HCT116 (cell line): ENCODE results near the gene INTS1.

Experiments
- CBX3 ChIP-seq: IDR thresholded peaks from 2 replicates; pipeline ENCODE4 v1.6.1; 2012; ENCODE audit warnings: low read depth
- CEBPB ChIP-seq: IDR thresholded peaks from 2 replicates; pipeline ENCODE4 v1.6.1; 2012; ENCODE audit warnings: low read depth
- EZH2 ChIP-seq: fragments of 200-600 bp; sonication (generic); IDR thresholded peaks from 2 replicates; pipeline ENCODE4 v1.6.1; 2017; ENCODE audit warnings: antibody characterized with exemption, mixed run types
- JUND ChIP-seq: IDR thresholded peaks from 2 replicates; pipeline ENCODE4 v1.6.1; 2012
- POLR2A ChIP-seq: IDR thresholded peaks from 2 replicates; pipeline ENCODE4 v1.7.0; 2011; ENCODE audit warnings: borderline replicate concordance; ENCODE audit not compliant: insufficient read depth, insufficient read length; ENCODE audit errors: extremely low read depth
- POLR2AphosphoS5 ChIP-seq: IDR thresholded peaks from 2 replicates; pipeline ENCODE4 v1.6.1; 2011; ENCODE audit warnings: mild to moderate bottlenecking, low read depth, low read length, moderate library complexity
- RAD21 ChIP-seq: IDR thresholded peaks from 2 replicates; pipeline ENCODE4 v1.6.1; 2012; ENCODE audit warnings: low read depth, mild to moderate bottlenecking
- YY1 ChIP-seq: IDR thresholded peaks from 2 replicates; pipeline ENCODE4 v1.6.1; 2011; ENCODE audit warnings: low read length, low read depth, moderate library complexity, mild to moderate bottlenecking; ENCODE audit not compliant: insufficient replicate concordance; ENCODE audit errors: extremely low read depth
- TF ChIP-seq, protein P1 (sequence below), 3 experiments: fragments of 200-600 bp in 1 of 3; sonication (generic) in 1 of 3; IDR thresholded peaks in 2 of 3; conservative IDR thresholded peaks in 1 of 3; 2 replicates each; pipeline ENCODE4 v1.5.1; 2012 to 2017; ENCODE audit warnings: low read depth in 2 of 3, low read length in 2 of 3, antibody characterized with exemption in 1 of 3, borderline replicate concordance in 1 of 3, control low read depth in 1 of 3, mild to moderate bottlenecking in 1 of 3, mixed read lengths in 1 of 3, mixed run types in 1 of 3, moderate library complexity in 1 of 3; ENCODE audit not compliant: insufficient read depth in 1 of 3
- TF ChIP-seq, protein P2 (sequence below): IDR thresholded peaks from 2 replicates; pipeline ENCODE4 v1.6.1; 2012

DNA sequence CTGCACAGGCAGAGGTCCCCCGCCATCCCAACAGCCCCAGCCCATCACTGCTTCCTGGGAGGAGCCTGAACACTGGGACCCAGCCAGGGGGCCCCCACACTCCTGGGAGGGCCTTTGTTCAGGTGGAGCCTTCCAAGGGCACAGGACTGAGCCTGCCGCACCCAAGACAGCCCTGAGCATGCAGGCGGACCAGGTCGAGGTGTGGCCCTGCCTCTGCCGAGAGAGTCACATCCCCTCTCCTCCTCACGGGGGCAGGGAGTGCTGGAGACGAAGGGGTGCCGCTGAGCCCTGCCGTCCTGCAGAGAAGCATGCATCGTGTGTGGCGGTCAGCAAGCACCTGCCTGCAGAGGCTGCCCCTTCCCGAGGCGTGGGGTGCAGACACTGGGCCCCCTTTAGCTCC, 19.0 kb upstream of the INTS1 start:
- TF ChIP-seq, protein P1, sequence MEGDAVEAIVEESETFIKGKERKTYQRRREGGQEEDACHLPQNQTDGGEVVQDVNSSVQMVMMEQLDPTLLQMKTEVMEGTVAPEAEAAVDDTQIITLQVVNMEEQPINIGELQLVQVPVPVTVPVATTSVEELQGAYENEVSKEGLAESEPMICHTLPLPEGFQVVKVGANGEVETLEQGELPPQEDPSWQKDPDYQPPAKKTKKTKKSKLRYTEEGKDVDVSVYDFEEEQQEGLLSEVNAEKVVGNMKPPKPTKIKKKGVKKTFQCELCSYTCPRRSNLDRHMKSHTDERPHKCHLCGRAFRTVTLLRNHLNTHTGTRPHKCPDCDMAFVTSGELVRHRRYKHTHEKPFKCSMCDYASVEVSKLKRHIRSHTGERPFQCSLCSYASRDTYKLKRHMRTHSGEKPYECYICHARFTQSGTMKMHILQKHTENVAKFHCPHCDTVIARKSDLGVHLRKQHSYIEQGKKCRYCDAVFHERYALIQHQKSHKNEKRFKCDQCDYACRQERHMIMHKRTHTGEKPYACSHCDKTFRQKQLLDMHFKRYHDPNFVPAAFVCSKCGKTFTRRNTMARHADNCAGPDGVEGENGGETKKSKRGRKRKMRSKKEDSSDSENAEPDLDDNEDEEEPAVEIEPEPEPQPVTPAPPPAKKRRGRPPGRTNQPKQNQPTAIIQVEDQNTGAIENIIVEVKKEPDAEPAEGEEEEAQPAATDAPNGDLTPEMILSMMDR (IDR thresholded peaks at IDR 0.05 in 2 of 3, conservative IDR thresholded peaks at IDR 0.05 in 1 of 3; ENCODE audit: borderline replicate concordance in 1 of 3, insufficient read depth in 1 of 3, low read depth in 2 of 3, low read length in 2 of 3) = no peak
- TF ChIP-seq CBX3 = no peak
- TF ChIP-seq POLR2A = no peak
- TF ChIP-seq EZH2 = no peak
- TF ChIP-seq CEBPB = no peak
- TF ChIP-seq RAD21 = no peak
- no peak for TF ChIP-seq YY1
- TF ChIP-seq POLR2AphosphoS5 = no peak
- TF ChIP-seq, protein P2, sequence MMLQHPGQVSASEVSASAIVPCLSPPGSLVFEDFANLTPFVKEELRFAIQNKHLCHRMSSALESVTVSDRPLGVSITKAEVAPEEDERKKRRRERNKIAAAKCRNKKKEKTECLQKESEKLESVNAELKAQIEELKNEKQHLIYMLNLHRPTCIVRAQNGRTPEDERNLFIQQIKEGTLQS = no peak
- no peak for TF ChIP-seq JUND
